Activated CD4-positive, CD25-positive, alpha-beta regulatory T cell (primary cell): Measurements from ENCODE around the gene RFX8.

Source experiments
- DNase-seq, 4 experiments: peaks; one replicate each; lab custom pipeline; 2025; lab: John Stamatoyannopoulos, UW

RFX8 gene

DNA sequence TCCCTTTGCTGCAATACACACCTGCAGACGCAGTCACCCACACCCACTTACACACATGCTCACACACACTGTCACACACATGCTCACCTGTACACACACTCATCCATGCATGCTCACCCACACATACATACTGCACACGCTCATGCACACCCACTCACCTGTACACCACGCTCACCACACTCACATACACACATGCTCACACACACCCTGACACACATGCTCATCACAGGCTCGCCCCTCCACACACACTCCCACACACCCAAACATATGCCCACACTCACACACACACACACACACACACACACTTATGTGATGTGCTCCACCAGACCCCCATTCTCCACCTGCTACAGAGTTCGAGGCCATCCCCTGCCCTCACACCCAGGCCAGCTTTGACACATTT is 64.8 kb downstream of the RFX8 start:
- DNase-seq: no peak

DNA sequence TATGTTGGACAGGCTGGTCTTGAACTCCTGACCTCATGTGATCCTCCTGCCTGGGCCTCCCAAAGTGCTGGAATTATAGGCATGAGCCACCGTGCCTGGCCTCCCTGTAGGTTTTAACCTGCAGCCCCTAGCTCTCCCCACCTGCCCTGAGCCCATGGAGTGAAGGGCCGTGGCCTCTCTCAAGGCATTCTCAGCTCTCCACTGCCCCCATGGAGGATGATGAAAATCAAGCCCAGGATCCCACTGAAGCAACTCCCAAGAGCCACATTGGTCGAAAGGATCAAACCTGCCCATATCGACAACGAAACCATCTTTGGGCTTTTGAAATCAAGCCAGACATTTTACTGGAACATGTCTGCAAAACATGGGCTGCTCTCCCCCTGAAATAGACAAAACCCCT is 65.2 kb downstream of the RFX8 start:
- no peak for DNase-seq

DNA sequence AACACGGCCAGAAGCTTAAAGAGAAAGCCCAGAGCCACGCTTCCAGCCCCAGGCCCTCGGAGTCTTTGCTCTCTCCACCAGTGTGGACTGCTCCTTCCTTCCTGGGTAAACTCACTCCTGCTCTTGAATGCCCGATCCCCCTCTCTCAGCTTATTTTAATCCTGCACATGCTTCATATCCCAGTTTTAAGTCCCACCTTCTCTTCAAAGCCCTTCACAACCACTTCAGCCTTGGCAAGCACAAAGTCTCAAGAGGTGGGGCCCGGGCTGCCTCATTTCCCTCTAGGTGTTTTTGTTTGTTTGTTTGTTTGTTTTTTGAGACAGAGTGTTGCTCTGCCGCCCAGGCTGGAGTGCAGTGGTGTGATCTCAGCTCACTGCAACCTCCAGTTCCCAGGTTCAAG is 66.0 kb downstream of the RFX8 start:
- DNase-seq: no peak

DNA sequence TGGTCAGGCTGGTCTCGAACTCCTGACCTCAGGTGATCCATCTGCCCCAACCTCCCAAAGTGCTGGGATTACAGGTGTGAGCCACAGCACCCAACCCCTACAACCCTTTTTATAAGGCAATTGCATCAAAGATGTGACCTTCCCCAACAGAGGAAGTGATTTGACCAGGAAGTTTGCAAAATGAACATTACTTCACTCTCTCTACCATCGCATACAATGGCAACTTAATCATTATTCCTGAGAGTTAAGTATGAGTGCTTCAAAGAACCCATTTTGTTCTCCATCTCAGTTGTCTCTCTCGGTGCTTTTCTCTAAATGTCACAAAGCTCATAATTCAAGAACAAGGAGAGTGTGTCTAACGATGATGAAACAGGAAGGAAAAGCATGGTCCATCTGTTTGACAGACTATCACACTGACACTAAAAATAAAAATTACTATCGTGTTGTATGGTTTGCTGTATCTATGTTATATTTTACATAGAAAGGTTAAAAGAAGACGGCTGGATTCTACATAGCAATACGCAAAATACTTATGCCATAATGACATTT is 69.5 kb downstream of the RFX8 start:
- no peak for DNase-seq

DNA sequence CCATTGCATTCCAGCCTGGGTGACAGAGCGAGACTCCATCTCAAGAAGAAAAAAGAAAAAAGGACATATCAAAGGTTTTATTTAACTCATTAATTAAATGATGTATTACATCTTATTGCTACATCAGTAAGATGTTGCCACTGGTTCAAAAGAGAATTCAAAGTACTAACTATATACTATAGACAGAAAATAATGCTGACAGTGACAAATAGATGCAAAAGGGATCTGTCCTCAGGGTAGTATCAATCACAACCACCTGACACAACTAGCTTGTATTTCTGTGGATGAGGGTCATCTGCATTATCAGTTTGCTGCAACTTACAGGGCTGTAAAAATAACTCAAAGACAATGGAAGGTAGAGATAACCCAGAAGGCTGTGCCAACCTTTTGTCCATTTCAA is 71.2 kb downstream of the RFX8 start:
- no peak for DNase-seq

DNA sequence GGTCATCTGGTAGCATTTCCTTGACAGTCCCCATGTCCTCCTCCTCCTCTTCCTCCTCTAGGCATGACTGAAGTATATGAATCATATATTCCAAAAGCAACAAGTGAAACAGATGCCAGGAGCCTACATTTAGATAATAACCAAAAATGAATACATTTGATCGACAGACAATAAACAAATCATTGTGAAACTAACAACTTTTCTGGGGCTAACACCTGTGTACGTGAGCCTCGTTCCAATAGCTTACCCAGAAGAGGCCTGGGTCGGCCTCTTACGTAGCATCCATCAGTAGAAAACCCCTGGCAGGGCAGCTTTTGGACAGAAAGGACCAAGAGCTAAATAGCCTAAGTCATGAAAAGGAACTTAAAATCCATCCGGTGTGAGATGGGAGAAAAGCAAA is 72.3 kb downstream of the RFX8 start:
- DNase-seq: no peak

DNA sequence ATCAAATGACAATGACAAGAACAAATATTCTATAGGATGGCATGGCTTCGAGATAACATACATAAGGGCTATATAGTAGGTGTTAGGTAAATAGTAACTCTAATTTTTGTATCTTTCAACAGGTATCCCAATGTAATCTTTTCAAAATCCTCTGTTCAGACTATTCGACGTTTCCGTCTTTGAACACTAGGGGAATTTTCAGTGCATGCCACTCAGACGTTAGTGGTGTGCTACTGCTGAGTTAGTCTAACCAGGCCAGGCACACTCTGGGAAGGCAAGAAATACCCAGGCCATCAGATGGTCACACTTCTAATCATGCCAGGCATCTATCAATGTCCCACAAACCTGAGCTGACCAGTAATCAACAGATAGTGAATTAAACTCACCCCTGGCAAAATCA is 73.0 kb downstream of the RFX8 start:
- no peak for DNase-seq

DNA sequence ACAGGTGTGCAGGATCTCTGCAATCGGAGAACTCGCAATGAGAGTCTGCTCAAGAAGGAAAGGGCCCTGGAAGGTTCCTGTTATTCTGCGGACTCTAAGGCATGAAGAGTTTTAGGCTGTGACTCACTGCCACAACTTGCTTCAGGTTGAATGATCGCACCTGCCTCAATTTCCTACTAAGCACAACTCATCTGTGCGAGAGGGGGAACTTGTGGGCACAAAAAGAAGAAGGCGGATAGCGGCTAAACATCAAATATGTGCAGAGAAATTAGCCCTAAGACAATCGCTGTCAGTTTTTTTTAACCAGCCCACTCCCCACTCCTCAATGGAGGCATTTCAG is 73.6 kb downstream of the RFX8 start:
- no peak for DNase-seq

DNA sequence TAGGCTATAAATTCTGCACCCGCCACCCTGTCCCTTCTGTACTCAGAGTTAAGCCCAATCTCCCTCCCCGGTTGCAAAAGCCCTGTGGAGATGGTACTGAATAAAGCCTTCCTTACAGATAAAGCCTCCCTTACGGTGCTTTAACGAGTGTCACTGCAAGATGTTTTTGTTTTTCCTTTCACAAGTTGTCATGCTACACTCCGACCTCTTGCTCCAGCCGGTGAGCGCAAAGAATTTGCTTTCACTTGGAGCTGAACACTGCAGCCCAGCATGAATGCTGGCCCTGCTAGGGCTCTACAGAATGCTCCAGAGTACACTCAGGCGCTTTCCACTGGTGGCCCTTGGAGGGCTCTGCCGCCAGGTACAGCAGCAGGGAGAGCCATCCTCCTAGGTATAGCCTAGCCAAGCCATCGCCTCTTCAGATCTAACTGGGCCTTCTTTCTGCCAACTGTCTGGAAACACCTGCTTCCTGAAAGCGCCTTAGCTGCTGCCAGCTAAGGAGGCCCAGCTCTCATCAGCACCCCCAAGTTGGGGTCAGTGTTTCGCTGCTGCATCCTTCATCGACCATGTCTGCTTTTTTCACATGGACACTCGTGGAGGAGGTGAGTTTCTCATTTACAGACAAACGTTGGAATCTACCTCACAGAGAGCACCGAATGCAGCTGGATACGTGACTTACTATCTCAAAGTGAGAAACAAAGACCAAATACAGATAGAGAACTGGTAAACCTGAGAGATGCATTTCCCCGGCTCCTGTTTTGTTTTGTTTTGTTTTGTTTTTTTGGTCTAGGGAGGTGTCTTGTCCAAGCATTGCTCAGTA is 74.2 kb downstream of the RFX8 start:
- DNase-seq: no peak

DNA sequence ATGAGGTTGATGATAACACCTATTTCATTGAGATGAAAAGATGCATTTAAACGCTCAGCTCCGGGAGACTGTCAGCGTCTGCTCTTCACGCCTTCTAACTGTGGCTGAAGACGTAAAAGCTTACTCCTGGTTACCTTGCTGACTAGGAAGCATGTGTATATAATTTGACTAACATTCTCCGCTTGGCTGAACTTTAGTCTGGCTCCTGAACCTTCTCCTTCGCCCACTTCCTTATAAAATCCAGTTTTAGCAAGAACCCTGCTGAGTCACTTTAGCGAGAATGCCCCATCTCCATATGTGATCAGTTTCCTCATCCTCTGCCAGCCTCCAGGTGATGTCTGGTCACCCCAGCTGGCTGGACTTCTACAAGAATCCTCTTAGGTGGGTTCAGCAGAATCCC is 74.9 kb downstream of the RFX8 start:
- DNase-seq: no peak

DNA sequence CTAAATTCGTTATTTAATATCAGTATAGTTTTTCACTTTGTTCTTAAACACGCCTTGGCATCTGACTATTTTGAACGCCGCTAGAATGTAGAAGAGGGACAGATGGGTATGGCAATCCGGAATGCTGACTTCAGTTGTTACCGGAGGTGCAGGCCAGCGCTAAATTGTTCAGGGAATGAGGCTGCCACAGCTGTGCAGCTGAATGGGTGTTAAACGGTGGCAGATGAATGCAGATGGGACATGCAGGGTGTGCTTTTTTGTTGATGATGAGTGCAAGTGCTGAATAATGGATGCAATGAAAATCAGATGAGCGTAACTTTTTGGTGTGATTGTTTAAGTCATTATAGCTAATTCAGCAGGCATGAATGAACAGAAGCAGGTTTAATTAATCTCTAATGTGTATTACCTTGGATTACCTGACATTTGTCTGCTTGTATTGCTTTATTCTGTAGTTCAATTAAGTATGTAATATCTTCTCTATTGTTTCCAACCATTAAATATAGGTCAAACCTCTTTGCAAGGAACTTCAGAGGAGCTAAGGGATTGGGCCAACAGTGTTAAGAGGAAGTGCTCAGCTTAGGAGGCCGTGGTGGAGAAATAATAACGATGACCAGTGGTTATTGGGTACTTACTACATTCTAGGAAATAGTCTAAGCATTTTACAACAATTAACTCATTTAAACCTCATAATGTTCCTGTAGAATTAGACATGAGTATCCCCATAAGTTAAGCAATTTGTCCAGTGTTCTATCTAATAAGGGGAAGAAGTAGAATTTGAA is 75.7 kb downstream of the RFX8 start:
- no peak for DNase-seq

DNA sequence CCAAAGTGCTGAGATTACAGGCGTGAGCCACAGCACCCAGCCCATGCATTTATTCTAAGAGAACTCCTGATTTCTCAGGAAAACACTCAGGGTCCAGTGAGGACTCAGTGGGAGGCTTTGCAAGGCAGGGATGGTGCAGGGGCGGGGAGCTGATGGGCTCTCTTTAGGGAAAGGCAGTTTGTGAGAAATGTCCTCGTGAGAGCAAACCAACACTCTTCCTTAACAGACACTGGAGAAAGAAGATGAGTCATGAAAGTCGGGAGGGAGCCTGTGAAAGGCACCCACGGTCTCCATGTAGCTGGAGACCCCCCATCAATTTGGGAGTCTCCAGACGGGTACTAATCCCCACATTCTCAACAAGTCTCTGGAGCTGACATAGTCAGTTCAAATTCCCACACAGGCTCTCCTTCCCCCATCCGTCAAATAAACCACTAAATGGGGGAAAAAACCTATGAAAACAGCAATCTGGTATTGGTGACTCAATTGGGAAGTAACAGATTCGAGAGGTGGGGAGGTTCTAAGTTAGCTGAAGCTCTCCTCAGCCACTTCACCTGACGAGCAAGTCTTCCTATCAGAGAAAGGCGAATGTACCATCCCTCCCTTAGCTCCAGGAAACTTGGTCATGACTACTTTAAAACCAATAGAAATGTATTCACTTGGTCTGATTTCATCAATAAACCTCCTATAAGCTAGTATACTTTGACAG is 76.6 kb downstream of the RFX8 start:
- DNase-seq: no peak

DNA sequence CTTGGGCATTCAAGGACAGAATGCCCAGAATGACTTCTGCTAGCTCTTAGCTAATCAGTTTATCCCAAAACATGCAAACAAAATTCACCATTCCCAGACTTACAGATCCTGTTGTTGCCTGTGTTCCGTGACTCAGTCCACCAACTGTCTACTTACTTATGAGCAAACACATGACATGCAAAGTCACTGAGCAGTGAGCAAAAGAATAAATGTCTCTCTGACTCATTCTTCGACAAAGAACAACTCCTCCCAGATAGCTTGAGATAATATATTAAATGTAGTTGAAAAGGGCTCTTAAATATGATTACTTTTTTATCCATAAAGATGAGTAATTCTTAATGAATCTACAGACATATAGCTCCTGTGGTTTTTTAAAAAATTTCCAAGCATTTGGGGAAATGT is 78.6 kb downstream of the RFX8 start:
- no peak for DNase-seq

DNA sequence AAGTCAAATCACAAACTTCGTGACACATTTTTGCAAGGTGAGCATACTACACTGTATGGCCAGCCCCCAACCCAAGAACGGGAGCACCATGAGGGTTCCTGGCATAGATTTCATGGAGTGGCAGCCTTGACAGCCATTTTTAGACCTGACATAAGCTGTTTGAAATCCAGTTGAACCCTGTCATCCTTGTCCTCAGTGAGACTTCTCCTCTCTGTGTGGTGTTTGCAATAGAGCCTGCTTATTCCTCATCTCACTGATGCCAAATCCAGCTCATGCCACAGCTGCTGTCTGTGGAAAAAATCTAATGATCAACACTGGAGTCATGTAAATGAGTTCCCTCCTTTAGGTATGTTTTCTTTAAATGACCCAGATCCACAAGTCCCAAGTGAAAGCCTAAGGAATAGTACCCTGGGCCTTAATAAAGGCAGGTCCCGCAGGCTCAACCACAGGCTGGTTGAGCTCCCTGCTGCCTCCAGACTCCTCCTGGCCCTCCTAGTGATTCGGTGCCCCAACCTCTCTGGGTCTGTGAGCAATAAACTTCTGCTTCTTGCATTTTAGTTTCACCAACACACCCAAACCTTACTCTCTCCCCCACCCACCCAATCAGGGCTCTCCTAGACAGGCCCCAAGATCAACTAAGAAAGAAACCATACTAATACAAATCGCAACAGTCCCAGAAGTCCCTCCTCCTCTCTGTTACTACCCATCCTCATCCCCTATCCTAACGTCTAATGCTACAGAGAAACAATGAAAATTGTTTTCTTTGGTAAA is 79.2 kb downstream of the RFX8 start:
- DNase-seq: no peak

DNA sequence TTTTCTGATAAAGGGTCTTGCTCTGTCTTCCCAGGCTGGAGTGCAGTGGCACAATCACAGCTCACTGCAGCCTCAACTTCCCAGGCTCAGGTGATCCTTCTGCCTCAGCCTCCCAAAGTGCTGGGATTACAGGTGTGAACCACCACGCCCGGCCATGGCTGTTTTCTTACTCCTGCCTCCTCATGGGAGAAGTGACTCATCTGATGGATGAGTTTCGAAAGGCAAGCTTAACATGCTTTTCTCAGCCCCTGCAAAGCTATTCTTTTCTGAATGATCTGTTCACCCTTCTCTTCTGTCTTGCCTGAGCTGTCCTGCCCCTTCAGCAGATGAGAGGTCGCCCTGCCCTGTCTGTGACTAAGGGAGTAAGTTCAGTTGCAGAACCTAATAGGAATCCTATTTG is 86.7 kb downstream of the RFX8 start:
- DNase-seq: no peak

DNA sequence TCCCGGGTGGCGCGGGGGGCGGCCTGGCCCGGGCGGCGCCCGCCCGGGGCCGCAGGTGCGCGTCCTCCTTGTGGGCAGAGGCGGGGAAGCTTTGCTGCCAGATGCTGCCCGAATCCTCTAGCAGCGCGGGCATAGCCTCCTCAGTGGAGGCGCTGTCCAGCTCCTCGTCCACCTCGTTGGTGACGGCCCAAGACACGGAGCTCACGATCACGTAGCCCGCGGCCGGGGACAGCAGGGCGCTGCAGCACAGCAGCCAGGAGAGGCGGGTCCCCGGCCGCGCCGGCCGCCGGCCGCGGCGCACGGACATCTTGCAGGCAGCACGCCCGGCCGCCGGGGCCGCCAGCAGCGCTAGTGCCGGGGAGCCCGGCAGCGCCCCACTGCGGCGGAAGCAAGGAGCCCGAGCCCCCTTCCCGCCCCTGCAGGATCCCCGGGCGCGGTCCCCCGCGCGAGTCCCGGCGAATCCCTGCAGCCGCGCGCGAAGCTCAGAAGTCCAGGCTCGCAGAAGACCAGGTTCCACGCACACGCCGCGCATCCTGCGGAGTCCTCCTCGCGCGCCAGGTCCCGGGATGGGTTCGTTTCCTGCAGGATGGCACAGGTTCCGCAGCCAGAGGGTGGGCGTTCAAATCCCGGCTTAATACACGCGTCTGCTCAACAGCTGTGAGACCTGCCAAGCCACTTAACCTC is 87.6 kb downstream of the RFX8 start, which contains the start of gene CREG2:
Gene CREG2 (minus strand): TSS at position 353 of the 684 bp plus-strand sequence. CDS start 46 bp downstream, at position 307.
- peak in 3 of 4 experiments; percentile 11 to 36 (median 31) for DNase-seq

DNA sequence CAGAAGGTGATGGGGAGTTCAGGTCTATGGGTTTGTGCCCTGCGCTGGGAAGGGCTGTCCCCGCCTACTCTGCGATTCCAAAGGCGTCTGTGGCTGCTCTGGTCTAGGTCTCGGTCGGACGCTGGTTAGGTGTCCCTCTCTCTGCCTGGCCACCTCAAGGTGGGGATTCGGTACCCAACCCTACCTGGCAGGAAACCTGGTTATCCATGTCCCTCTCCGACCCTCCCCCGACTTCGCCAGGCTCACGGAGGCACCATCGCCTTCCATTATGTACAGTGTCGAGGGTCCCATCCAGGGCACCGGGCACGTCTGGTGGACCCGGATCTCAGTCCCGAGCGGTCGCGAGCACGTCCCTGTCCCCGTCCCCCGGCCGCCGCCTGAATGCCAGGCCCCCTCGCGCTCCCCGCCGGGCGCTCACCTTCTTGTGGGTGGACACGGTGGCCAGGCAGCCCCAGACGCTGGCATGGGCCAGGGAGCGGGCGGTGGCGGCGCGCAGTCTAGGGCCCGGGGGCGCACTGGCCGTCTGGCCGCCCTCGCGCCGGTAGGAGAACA is 88.2 kb downstream of the RFX8 start:
- DNase-seq: no peak

DNA sequence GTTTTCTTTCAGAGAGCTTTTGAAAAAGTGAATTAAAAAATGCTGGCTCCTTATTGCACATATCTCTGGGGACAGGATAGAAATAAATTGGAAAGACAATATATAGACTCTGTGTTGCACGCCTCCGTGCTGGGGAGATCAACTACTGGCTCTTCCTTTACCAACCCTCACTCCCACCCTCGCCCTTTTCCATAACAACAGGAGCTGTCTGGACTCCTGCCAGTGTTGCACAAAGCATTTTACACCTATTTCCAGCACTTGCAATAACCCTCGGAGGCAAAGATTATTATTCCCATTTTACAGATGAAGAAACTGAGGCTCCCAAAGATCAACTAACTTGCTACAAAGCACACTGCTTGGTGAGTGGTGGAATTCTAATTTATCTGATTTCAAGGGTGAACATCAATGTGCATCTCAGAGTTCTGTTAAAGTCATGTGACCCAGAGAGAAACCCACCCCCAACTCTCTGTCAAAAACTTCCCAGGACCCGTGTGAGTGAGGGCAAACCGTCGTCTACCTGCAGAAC is 91.8 kb downstream of the RFX8 start:
- DNase-seq: no peak

DNA sequence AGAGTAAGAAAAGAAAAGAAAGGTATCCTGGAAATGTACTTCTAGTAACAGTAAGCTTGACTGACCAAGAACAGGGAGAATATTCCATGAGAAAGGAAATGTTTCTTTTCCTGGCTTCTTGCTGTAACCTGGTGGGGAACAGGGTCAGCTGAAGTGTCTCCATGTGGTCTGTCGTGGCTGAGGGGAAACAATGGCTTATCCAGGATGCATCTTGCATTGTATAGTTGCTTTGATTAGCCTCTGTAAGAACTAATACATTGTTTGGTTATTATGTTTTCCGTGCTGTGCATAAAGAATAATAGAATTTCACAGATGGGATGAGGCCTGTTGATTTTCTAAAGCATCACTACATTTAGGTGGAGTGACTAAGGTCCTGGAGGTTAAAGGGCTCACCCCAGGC is 92.5 kb downstream of the RFX8 start:
- no peak for DNase-seq

DNA sequence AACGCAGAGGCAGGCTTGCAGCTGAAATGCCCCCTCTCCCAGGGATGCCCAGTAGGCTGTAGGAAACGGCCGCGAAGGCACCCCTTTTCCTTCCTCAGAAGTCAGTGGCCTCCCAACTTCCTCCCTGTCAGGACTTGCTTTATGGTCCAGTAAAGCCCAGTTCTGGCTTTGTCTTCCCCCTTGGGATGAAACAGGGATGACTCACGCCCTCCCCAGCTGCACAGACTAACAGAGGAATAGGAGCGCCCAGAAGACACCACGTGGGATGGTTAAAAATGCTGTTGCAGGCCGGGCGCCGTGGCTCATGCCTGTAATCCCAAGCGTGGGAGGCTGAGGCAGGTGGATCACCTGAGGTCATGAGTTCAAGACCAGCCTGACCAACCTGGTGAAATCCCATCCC is 94.5 kb downstream of the RFX8 start:
- DNase-seq: no peak

DNA sequence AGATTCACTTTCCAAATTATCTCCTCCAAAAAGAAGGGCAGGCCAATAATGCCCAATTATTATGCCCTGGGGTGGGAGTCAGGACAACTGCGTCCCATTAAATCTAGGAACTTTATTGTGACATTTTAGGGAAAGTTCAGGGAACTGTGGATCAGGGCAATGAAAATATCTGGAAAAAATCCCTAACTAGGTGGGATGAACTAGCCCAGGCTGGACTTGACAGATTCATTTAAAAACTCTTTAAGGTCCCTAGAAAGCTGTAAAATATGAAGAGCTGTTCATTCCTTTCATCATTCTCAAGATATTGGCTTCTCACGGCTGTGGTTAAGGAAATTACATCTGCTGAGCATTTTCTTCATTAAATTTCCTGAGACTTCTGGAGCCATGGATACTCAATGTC is 95.8 kb downstream of the RFX8 start:
- DNase-seq: no peak
